Stimulated activated CD4-positive, alpha-beta T cell treated with anti-CD3 and anti-CD28 coated beads, TNF-alpha, amount 100 ng/mL, for 48 hours (primary cell): ENCODE results near the gene CYP20A1.
"Not testable (repeated sequence)": the region's sequence is repeated elsewhere in the genome, so short reads cannot be mapped to it uniquely, and the experiment has no call there.

ENCODE experiments used
- DNase-seq, 3 donors: peaks; one replicate each; pipeline ENCODE4 v3.0.0-alpha.2; 2020; ENCODE audit warnings: low read depth in 3 of 3

CYP20A1 gene, protein sequence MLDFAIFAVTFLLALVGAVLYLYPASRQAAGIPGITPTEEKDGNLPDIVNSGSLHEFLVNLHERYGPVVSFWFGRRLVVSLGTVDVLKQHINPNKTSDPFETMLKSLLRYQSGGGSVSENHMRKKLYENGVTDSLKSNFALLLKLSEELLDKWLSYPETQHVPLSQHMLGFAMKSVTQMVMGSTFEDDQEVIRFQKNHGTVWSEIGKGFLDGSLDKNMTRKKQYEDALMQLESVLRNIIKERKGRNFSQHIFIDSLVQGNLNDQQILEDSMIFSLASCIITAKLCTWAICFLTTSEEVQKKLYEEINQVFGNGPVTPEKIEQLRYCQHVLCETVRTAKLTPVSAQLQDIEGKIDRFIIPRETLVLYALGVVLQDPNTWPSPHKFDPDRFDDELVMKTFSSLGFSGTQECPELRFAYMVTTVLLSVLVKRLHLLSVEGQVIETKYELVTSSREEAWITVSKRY

DNA sequence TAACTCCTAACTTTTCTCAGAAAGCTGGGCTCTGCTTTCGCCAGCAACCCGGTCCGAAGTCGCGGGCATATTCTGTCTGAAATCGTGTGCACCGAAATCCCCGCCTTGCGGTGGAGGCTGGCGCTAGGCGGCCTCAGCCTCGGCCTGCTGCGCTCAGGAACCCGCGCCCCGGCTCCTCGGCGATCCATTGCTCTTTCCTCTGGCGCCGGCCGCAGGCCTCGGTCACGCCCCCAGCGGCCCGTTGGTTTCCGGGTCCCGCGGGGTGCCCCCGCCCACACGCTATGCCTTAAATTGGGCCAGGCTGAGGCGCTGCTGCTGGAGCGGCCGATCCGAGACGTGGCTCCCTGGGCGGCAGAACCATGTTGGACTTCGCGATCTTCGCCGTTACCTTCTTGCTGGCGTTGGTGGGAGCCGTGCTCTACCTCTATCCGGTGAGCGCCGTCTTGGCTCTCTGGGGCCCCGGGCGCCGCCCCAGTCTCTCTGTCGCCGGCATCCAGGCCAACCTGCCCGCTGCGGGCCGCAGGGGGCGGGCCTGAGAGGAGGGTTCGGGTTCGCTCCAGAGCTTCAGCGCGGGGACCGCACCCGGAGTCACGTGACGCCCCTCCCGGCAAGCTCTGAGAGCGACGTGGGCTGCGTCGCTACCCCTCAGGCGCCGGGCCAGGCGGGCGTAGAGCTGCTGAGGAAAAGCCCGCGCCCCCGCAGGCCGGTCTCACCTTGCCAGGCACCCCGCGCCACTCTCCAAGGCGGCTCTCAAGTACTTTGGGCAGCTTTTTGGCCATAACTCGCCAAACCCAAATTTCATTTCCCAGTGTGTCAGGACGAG lies at the start of gene CYP20A1:
TSS of gene CYP20A1 (plus strand) at position 315 of the 823 bp plus-strand sequence. CDS start at position 360, 45 bp downstream.
- DNase-seq: peak; percentile 95 to 96 (median 96)

DNA sequence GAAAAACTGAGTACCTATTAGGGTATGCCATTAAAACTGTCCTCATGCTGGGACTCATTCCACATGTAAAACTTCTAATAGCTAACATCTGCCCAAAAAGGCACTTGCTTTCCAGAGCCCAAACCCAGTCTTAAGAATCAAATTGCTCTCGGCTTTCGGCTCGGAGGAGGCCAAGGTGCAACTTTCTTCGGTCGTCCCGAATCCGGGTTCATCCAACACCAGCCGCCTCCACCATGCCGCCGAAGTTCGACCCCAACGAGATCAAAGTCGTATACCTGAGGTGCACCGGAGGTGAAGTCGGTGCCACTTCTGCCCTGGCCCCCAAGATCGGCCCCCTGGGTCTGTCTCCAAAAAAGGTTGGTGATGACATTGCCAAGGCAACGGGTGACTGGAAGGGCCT lies 48.3 kb upstream of the CYP20A1 start:
- not testable (repeated sequence) for DNase-seq

DNA sequence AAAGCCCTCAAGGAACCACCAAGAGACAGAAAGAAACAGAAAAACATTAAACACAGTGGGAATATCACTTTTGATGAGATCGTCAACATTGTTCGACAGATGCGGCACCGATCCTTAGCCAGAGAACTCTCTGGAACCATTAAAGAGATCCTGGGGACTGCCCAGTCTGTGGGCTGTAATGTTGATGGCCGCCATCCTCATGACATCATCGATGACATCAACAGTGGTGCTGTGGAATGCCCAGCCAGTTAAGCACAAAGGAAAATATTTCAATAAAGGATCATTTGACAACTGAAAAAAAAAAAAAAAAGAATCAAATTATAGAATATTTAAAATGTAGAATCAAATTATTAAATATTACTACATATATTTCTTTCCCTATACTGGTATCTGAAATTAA lies 47.8 kb upstream of the CYP20A1 start:
- DNase-seq: not testable (repeated sequence)

DNA sequence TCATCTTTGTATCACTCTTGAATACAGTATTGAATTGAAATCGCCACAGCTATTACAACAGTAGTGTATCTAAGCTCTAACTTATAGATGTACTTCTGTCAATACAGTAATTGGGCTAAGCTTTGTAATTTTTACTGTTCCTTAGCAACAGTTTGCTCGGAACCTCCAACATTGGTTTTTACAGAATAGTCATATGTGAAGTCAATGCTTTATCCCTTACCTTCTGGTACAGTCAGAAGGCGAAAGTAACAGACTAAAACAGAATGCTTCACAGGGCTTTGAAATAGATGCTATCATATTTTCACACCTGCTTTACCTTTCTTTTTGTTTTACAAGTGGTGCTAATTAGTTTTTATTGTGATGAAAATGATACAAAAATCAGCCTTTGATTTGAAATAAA lies 46.9 kb upstream of the CYP20A1 start:
- no peak for DNase-seq

DNA sequence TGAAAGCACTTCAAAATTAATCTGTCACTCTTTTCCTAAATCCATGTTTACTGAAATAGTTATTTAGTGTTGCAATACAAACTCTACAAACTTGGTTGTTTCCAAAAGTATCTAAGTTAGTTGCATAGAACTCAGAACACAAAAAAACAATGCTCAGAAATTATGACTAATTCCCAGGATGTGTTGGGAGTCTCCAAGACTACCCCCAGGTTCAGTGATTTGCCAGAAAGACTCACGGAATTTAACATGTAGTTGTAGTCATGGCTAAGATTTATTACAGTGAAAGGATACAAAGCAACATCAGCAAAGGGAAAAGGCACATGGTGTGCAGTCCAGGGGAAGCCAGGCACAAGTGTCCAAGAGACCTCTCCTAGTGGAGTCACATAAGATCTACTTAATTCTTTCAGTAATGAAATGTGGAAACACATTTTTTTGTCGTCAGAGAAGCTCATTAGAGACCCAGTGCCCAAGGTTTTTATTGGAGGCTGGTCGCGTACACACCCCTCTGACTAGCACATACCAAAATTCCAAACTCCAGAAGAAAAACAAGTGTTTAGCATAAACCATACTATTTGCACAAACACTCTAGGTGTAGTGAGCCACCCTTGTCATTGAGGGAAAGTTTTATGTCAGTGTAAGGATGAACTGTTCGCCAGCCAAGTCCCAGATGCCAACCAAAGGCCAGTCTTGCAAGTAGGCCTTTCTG lies 43.3 kb upstream of the CYP20A1 start:
- DNase-seq: no peak

DNA sequence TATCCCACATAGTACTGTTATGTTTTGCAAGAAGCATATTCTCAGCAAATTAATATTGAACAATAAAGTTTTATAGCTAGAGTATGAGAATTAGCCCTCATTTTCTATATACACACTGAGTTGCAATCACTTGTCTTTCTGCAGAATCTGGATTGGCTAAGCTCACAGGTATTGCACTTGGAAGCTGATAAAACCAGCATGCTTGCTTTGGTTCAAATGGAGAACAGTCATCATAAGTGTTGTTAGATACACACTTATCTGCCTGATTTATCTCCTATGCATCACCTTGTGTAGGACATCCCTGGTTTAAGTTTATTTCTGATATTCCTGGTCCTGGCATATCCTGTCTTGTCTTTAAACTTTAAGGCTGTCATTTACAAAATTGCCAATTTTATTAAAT lies 38.0 kb upstream of the CYP20A1 start:
- DNase-seq: no peak

DNA sequence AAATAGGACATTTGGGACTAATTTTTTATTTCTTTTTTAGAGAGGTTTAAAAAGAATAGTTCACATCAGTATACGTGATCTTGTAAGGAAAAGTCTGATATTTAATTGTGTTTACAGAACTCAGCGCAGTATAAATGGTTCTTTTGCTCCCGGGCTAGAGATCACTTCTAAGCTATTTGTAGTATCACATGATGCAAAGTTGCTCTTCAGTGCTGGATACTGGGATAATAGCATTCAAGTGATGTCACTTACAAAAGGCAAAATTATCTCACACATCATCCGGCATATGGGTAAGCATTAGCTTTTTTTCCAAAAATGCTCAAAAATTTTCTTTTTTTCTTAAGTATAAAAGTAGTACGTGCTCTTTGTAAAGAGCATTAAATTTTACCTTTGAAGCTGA lies 37.4 kb upstream of the CYP20A1 start:
- no peak for DNase-seq

DNA sequence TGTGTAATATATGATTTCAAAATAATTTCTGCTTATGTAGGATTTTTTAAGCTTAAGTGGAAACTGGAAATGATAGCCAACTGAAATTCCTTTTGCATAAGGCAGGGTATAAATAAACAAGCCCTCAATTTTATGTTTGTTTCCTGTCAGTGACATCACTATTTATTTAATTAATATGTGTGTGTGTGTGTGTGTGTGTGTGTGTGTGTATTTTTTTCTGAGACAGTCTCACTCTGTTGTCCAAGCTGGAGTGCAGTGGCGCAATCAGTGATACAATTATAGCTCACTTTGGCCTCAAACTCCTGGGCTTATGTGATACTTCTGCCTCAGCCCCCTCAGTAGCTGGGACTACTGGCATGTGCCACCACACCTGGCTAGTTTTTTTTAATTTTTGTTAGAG lies 29.3 kb upstream of the CYP20A1 start:
- no peak for DNase-seq

DNA sequence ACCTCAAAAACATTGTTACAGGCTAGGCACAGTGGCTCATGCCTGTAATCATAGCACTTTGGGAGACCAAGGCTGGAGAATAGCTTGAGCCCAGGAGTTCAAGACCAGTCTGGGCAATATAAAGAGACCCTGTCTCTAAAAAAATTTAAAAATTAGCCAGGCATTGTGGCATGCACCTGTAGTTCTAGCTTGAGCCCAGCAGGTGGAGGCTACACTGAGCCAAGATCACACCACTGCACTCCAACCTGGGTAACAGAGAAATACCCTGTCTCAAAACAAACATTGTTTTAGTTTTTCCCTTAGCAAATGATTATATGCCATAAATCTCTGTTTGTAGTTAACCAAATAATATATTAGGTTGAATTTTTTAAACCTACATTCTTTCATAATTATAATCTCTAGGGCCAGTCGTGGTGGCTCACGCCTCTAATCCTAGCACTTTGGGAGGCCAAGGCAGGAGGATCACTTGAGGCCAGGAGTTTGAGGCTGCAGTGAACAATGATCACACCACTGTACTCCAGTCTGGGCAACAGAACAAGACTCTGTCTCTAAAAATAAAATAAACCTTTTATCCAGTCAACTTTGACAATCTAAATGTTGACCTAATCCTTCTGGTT lies 13.3 kb upstream of the CYP20A1 start:
- DNase-seq: no peak

DNA sequence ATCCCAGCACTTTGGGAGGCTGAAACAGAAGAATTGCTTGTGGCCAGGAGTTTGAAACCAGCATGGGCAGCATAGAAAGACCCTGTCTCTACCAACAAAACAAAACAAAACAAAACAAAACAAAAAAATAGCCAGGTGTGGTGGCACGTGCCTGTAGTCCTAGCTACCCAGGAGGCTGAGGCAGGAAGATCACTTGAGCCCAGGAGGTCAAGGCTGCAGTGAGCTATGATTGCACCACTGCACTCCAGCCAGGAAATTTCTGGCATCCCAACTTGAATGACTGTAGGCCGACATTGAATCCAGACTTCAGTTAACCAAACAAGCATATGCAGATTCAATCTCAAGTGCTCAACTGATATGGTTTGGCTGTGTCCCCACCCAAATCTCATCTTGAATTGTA lies 9.1 kb upstream of the CYP20A1 start:
- DNase-seq: not testable (repeated sequence)

DNA sequence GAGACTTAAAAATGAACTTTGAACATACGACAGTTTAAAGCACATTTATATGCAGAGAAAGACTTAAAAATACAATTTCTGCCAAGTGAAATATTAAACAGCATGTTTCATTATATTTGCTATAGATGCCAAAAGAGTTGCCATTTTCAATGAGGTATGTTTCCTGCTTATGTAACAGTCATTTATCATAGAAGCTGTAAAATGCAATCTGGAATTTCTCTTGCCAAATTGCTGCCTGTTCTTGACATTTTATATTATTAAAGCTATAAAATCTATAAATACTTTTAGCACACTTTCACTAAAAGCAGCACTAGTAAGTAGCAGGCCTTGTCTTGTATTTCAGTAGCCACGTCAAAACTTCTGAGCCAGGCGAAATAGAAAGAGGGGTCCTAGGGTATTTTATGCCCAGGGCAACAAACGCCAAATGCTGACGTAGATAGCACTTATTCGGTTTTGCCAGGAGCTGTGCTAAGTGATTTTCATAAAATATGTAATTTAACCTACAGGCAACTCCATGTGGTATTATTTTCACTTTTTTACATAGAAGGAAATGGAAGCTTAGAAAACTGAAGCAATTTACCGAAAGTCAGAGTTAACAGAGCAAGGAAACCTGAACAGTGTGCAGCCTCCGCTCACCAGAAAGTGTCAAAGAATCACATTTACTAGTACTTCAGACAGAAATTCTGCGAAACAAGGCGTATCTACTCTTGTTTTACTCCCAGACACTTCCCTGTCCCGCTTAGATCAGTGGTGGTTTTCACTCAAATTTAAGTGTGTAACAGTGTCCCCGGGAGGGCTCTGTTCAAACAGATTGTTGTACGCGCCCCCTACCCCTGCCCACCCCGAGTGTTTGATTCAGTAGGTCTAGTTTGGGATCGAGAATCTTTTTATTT lies 1.2 kb upstream of the CYP20A1 start:
- DNase-seq: no peak

DNA sequence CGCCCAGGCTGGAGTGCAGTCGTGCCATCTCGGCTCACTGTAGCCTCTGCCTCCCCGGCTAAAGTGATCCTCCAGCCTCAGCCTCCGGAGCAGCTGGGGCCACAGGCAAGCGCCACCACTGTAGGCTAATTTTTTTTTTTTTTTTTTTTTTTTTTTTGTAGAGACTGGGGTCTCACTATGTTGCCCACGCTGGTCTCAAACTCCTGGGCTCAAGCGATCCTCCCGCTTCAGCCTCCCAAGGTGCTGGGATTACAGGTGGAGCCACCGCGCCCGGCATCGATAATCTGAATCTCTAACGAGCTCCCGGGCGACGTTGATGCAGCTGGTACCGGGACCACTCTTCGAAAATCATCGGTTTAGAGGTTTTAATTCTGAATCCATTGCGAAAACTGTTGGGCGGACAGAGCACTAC lies 520 bp upstream of the CYP20A1 start:
- peak in 1 of 3 donors; percentile 1 for DNase-seq

DNA sequence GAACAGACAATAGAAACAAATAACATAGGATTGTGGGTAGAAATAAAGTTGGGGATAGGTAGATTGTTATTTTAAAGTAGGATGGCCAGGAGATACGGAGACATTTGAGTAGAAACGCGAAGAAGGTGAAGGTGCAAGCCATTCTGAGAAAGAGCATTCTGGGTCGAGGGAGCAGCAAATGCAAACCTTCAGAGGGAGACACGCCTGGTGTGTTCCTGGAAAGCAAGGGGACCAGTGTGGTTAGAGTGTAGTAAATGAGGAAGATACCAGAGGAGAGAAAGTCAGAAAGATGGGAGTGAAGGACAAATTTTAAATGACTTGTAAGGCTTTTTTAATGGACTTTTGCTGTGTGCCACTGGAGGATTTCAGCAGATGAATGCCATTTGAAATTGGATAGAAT lies 1.7 kb downstream of the CYP20A1 start:
- DNase-seq: no peak

DNA sequence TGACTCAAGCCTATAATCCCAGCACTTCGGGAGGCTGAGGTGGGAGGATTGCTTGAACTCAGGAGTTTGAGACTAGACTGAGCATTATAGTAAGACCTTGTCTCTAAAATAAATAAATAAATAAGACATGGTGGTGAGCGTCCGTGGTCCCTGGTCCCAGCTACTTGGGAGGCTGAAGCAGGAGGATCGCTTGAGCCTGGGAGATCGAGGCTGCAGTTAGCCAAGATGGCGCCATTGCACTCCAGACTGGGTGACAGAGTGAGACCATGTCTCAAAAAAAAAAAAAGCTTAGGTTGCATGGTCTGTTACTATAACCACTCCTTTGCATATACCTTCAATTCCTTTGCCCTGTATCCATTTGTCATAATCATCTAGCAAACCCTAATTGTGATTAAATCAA lies 3.7 kb downstream of the CYP20A1 start:
- DNase-seq: no peak

DNA sequence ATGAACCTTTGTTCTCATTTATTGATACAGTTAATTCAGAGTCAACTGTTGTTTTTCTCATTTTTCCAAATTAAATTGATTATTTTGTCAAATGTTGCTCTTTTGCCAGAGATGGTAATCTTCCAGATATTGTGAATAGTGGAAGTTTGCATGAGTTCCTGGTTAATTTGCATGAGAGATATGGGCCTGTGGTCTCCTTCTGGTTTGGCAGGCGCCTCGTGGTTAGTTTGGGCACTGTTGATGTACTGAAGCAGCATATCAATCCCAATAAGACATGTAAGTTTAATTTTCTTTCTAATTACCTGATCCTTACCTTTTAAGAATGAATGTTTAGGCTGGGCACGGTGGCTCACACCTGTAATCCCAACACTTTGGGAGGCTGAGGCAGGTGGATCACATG lies 7.8 kb downstream of the CYP20A1 start:
- no peak for DNase-seq

DNA sequence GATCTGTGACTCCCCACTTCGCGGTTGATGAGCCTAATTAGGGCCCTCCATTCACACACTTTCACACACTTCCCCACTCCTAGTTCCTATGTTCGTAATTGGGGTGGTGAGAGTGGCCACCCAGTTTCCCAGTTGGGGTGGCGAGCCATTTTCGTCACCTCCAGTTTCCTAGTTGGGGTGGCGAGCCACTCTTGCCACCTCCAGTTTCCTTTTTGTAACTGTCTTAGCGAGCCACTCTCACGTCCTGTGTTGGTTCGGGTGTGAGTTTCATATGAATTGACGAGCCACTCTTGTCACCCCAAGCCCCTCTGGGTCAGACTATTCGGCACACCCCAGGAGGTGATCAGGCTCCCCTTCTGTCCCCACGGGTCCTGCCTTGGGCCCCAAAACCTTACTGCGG lies 14.0 kb downstream of the CYP20A1 start:
- no peak for DNase-seq

DNA sequence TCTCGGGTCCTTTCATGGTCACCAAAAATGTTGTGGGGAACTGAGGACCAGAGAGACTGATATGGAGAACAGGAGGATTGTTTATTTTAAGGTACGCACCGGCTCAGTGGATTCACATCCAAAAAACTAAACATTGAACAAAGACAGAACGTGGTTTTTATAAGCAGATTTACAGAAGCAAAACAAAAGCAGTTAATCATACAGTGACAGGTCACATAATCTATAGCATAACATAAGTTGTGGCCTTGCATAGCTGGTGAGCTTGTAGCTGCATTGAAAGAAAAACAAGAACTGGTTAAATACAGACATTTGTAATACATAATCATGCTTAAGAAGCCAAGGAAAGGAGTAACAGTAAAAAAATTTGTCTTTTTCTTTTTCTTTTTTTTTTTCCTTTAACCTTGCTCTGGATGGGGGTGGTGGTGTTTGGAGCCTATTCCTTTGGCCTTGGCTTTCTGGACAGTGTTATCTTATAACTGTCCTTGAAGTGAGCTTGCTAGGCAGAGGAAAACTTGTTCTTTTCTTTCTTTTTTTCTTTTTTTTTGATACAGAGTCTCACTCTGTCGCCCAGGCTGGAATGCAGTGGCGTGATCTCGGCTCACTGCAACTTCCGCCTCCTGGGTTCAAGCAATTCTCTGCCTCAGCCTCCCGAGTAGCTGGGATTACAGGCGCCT lies 14.7 kb downstream of the CYP20A1 start:
- not testable (repeated sequence) for DNase-seq

DNA sequence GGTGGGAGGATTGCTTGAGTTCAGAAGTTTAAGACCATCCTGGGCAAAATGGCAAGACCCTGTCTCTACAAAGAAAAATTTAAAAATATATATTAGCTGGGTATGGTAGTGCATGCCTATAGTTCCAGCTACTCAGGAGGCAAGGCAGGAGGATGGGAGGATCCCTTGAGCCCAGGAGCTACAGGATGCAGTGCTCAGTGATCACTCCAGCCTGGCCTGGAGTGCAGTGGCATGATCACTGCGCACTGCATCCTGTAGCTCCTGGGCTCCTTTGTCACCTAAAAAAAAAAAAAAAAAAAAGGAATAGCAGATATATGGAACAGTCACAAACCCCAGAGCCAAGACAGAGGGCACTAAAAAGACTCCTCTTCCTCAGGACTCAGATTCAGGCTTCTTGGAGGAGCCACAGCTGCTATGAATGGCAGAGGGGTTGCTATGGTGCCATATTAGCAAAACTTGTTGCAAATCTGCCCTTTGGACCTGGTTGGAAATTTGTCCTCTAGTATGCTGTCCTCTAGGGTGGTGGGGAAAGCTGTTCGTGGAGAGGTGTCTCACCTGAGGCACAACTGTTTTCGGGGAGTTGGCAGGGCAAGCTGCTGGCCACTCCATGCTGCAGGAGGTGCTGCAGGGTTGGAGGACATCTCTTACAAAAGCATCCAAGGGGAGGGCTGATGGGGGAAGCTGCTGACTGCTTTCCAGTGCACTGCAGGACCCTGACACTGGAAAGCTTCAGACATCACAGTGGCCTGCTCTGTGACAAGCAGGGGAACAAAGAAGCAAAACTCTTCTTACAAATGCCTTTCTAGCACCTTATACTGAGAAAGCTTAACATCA lies 22.7 kb downstream of the CYP20A1 start:
- no peak for DNase-seq

DNA sequence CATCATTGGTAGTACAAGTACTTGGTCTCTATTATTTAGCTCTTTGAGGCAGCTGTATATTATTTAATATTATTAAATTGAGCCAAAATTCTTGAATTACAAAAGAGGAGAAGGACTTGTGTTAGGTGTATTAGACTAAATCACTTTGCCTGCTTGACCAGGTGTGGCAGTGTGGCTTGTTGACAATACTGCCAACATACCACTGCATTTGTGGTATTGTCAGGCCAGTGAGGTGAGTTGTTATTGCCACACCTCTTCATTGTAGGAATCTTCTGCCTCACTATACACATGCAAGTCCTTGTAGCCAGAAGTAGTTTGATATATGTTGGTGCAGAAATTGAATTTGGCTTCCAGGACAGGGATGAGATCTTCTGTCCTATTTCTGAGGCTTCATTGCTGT lies 40.5 kb downstream of the CYP20A1 start:
- no peak for DNase-seq
